ENCODE results near the gene FUT7.

Gene FUT7

GRCh38 chr9:137002646-137003041 is 29.2 kb downstream of the FUT7 start:
- no peak overlapping the region for H2AK5ac ChIP-seq (ENCODE audit: low read length)
- no peaks in the 10 kb centered on the region for H3K4me1 ChIP-seq (ENCODE audit: control insufficient read depth, low read depth, low read length)
- no peak overlapping the region for H3K23ac ChIP-seq (ENCODE audit: low read length)
- H3K4ac ChIP-seq (ENCODE audit: low read depth, low read length): no peak overlapping the region
- no peak overlapping the region for H2BK5ac ChIP-seq (ENCODE audit: low read length)
- no peak overlapping the region for H3K18ac ChIP-seq (ENCODE audit: low read length)
- H4K5ac ChIP-seq (ENCODE audit: low read length): no peak overlapping the region
- H3K79me1 ChIP-seq (ENCODE audit: low read length): no peaks in the 10 kb centered on the region
- H3K27ac ChIP-seq (ENCODE audit: low read depth, low read length): no peak overlapping the region
- WGBS (ENCODE audit: extremely low coverage, insufficient coverage, low lambda C conversion rate): no CpG with 5 or more reads among the region's 10 CpGs
- H3K9ac ChIP-seq (ENCODE audit: low read length): no peak overlapping the region
- H3K56ac ChIP-seq (ENCODE audit: low read length): no peak overlapping the region
- H3K4me2 ChIP-seq (ENCODE audit: low read length): no peak overlapping the region
- H3K79me2 ChIP-seq (ENCODE audit: control insufficient read depth, insufficient read depth, low read length): no peaks in the 10 kb centered on the region
- H3K4me3 ChIP-seq (ENCODE audit: low read length): no peak overlapping the region
- H2BK15ac ChIP-seq (replicated peaks; ENCODE audit: low read depth): no peak overlapping the region
- no peak overlapping the region for H2BK120ac ChIP-seq (ENCODE audit: low read depth, low read length)
- no peak overlapping the region for H4K8ac ChIP-seq (ENCODE audit: low read depth, low read length)
- no peak for DNase-seq
- no peaks in the 10 kb centered on the region for H3K36me3 ChIP-seq (ENCODE audit: control insufficient read depth, insufficient read depth, low read length)
- no peaks in the 10 kb centered on the region for H3K27me3 ChIP-seq (ENCODE audit: insufficient read depth, low read length, poor library complexity)

- no peak overlapping the region for H4K8ac ChIP-seq (ENCODE audit: low read depth, low read length)
- H2BK120ac ChIP-seq (ENCODE audit: low read depth, low read length): no peak overlapping the region
- H3K36me3 ChIP-seq (ENCODE audit: control insufficient read depth, insufficient read depth, low read length): no peaks in the 10 kb centered on the region
- H3K4me1 ChIP-seq (ENCODE audit: control insufficient read depth, low read depth, low read length): peaks cover 3% of the 10 kb centered on the region
- H2AK5ac ChIP-seq (ENCODE audit: low read length): no peak overlapping the region
- no peaks in the 10 kb centered on the region for H3K79me1 ChIP-seq (ENCODE audit: low read length)
- no peak overlapping the region for H3K4me2 ChIP-seq (ENCODE audit: low read length)
- WGBS (ENCODE audit: extremely low coverage, insufficient coverage, low lambda C conversion rate): no CpG with 5 or more reads among the region's 20 CpGs
- H3K23ac ChIP-seq (ENCODE audit: low read length): no peak overlapping the region
- H2BK15ac ChIP-seq (replicated peaks; ENCODE audit: low read depth): no peak overlapping the region
- H4K5ac ChIP-seq (ENCODE audit: low read length): no peak overlapping the region
- H3K9ac ChIP-seq (ENCODE audit: low read length): no peak overlapping the region
- H3K27ac ChIP-seq (ENCODE audit: low read depth, low read length): no peak overlapping the region
- H3K4ac ChIP-seq (ENCODE audit: low read depth, low read length): no peak overlapping the region
- H3K18ac ChIP-seq (ENCODE audit: low read length): no peak overlapping the region
- H3K27me3 ChIP-seq (ENCODE audit: insufficient read depth, low read length, poor library complexity): no peaks in the 10 kb centered on the region
- H3K79me2 ChIP-seq (ENCODE audit: control insufficient read depth, insufficient read depth, low read length): no peaks in the 10 kb centered on the region
- no peak overlapping the region for H3K4me3 ChIP-seq (ENCODE audit: low read length)
- no peak overlapping the region for H2BK5ac ChIP-seq (ENCODE audit: low read length)
- no peak overlapping the region for H3K56ac ChIP-seq (ENCODE audit: low read length)
- DNase-seq: no peak
Measured at GRCh38 chr9:137001857-137002645, 29.8 kb downstream of the FUT7 start.

- no peak for DNase-seq
- WGBS (ENCODE audit: extremely low coverage, insufficient coverage, low lambda C conversion rate): no CpG with 5 or more reads among the region's 10 CpGs
Measured at GRCh38 chr9:137000177-137000930, 31.5 kb downstream of the FUT7 start.

GRCh38 chr9:136997830-136998234 is 34.1 kb downstream of the FUT7 start:
- H2BK120ac ChIP-seq (ENCODE audit: low read depth, low read length): no peak overlapping the region
- H3K27ac ChIP-seq (ENCODE audit: low read depth, low read length): no peak overlapping the region
- no peak overlapping the region for H2BK15ac ChIP-seq (replicated peaks; ENCODE audit: low read depth)
- H4K5ac ChIP-seq (ENCODE audit: low read length): no peak overlapping the region
- no peak overlapping the region for H3K23ac ChIP-seq (ENCODE audit: low read length)
- no peak overlapping the region for H3K9ac ChIP-seq (ENCODE audit: low read length)
- no peak overlapping the region for H4K8ac ChIP-seq (ENCODE audit: low read depth, low read length)
- H3K56ac ChIP-seq (ENCODE audit: low read length): no peak overlapping the region
- H3K36me3 ChIP-seq (ENCODE audit: control insufficient read depth, insufficient read depth, low read length): no peaks in the 10 kb centered on the region
- H3K4me1 ChIP-seq (ENCODE audit: control insufficient read depth, low read depth, low read length): peaks cover 3% of the 10 kb centered on the region
- peaks cover 4% of the 10 kb centered on the region for H3K79me1 ChIP-seq (ENCODE audit: low read length)
- H3K4ac ChIP-seq (ENCODE audit: low read depth, low read length): no peak overlapping the region
- H3K4me2 ChIP-seq (ENCODE audit: low read length): no peak overlapping the region
- H2AK5ac ChIP-seq (ENCODE audit: low read length): no peak overlapping the region
- H2BK5ac ChIP-seq (ENCODE audit: low read length): no peak overlapping the region
- no peaks in the 10 kb centered on the region for H3K27me3 ChIP-seq (ENCODE audit: insufficient read depth, low read length, poor library complexity)
- no peak overlapping the region for H3K18ac ChIP-seq (ENCODE audit: low read length)
- H3K79me2 ChIP-seq (ENCODE audit: control insufficient read depth, insufficient read depth, low read length): no peaks in the 10 kb centered on the region
- H3K4me3 ChIP-seq (ENCODE audit: low read length): no peak overlapping the region
- no CpG with 5 or more reads among the region's 18 CpGs for WGBS (ENCODE audit: extremely low coverage, insufficient coverage, low lambda C conversion rate)
- DNase-seq: no peak

More at GRCh38 chr9:137000177-137000930, 31.5 kb downstream of the FUT7 start:
- no peak overlapping the region for H3K4ac ChIP-seq (ENCODE audit: low read depth, low read length)
- H3K4me2 ChIP-seq (ENCODE audit: low read length): no peak overlapping the region
- no peak overlapping the region for H3K4me3 ChIP-seq (ENCODE audit: low read length)
- H4K5ac ChIP-seq (ENCODE audit: low read length): no peak overlapping the region
- H3K79me2 ChIP-seq (ENCODE audit: control insufficient read depth, insufficient read depth, low read length): no peaks in the 10 kb centered on the region
- H3K79me1 ChIP-seq (ENCODE audit: low read length): no peaks in the 10 kb centered on the region
- H2BK120ac ChIP-seq (ENCODE audit: low read depth, low read length): no peak overlapping the region
- H4K8ac ChIP-seq (ENCODE audit: low read depth, low read length): no peak overlapping the region
- H3K27me3 ChIP-seq (ENCODE audit: insufficient read depth, low read length, poor library complexity): no peaks in the 10 kb centered on the region
- no peak overlapping the region for H3K9ac ChIP-seq (ENCODE audit: low read length)
- no peak overlapping the region for H3K27ac ChIP-seq (ENCODE audit: low read depth, low read length)
- no peaks in the 10 kb centered on the region for H3K36me3 ChIP-seq (ENCODE audit: control insufficient read depth, insufficient read depth, low read length)
- H2BK5ac ChIP-seq (ENCODE audit: low read length): no peak overlapping the region
- no peak overlapping the region for H2AK5ac ChIP-seq (ENCODE audit: low read length)
- H3K4me1 ChIP-seq (ENCODE audit: control insufficient read depth, low read depth, low read length): peaks cover 3% of the 10 kb centered on the region
- no peak overlapping the region for H2BK15ac ChIP-seq (replicated peaks; ENCODE audit: low read depth)
- H3K23ac ChIP-seq (ENCODE audit: low read length): no peak overlapping the region
- H3K56ac ChIP-seq (ENCODE audit: low read length): no peak overlapping the region
- H3K18ac ChIP-seq (ENCODE audit: low read length): no peak overlapping the region

- no peaks in the 10 kb centered on the region for H3K36me3 ChIP-seq (ENCODE audit: control insufficient read depth, insufficient read depth, low read length)
- H2BK120ac ChIP-seq (ENCODE audit: low read depth, low read length): no peak overlapping the region
- H3K79me2 ChIP-seq (ENCODE audit: control insufficient read depth, insufficient read depth, low read length): no peaks in the 10 kb centered on the region
- H2AK5ac ChIP-seq (ENCODE audit: low read length): no peak overlapping the region
- no peak overlapping the region for H4K8ac ChIP-seq (ENCODE audit: low read depth, low read length)
- peak overlapping the region; percentile 24 for H3K9ac ChIP-seq (ENCODE audit: low read length)
- H2BK15ac ChIP-seq (replicated peaks; ENCODE audit: low read depth): no peak overlapping the region
- H3K18ac ChIP-seq (ENCODE audit: low read length): no peak overlapping the region
- peaks cover 3% of the 10 kb centered on the region for H3K4me1 ChIP-seq (ENCODE audit: control insufficient read depth, low read depth, low read length)
- H3K4me3 ChIP-seq (ENCODE audit: low read length): no peak overlapping the region
- no peak overlapping the region for H3K4me2 ChIP-seq (ENCODE audit: low read length)
- H3K27ac ChIP-seq (ENCODE audit: low read depth, low read length): no peak overlapping the region
- H3K27me3 ChIP-seq (ENCODE audit: insufficient read depth, low read length, poor library complexity): no peaks in the 10 kb centered on the region
- no peak overlapping the region for H4K5ac ChIP-seq (ENCODE audit: low read length)
- WGBS (ENCODE audit: extremely low coverage, insufficient coverage, low lambda C conversion rate): no CpG with 5 or more reads among the region's 10 CpGs
- H3K56ac ChIP-seq (ENCODE audit: low read length): no peak overlapping the region
- DNase-seq: no peak
- peaks cover 4% of the 10 kb centered on the region for H3K79me1 ChIP-seq (ENCODE audit: low read length)
- no peak overlapping the region for H3K23ac ChIP-seq (ENCODE audit: low read length)
- no peak overlapping the region for H3K4ac ChIP-seq (ENCODE audit: low read depth, low read length)
- no peak overlapping the region for H2BK5ac ChIP-seq (ENCODE audit: low read length)
Measured at GRCh38 chr9:136997371-136997770, 34.5 kb downstream of the FUT7 start.

Measured in mesendoderm (in vitro differentiated cells).